Measurements from ENCODE around the gene HACD3.
"Not testable (repeated sequence)": the region's sequence is repeated elsewhere in the genome, so short reads cannot be mapped to it uniquely, and the experiment has no call there.

The HACD3 gene

DNA sequence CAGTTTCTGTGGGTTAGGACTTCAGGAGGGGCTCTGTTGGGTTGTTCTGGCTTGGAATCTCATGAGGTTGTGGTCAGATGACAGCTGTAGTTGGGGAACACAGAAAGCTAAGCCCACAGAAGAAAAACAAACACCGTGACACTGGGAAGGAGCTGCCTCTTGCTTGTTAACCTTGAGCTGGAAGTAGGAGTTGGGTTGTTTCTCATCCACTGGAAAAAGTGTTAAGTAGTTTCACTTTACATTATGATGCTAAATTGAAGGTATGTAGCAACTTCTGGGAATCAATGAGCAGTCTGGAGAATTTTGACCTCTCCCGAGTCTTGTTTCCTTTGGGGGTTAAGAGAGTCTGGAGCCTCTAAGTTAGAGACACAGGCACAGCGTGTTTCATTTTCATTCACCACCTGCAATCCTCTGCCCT, 20.4 kb downstream of the HACD3 start:
- DNase-seq: peak; percentile 34

DNA sequence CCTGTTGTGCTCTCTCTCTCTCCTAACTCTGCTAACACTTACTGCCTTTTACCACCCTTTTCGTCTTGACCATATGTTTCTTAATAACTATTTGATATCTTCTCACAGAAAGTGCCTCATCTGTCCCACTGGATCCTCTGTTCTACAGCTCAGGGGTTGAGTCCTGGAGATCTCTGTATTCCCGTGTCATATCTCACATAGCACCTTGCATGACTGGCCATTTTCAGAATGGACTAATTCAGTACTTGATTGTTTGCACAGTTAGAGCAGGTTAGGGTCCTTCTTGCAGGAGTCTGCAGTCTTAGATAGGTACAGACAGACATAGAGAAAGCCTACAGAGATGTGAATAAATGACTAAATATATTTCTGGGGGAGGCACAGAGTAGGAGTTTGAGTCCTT, 20.9 kb downstream of the HACD3 start:
- DNase-seq: peak; percentile 83

DNA sequence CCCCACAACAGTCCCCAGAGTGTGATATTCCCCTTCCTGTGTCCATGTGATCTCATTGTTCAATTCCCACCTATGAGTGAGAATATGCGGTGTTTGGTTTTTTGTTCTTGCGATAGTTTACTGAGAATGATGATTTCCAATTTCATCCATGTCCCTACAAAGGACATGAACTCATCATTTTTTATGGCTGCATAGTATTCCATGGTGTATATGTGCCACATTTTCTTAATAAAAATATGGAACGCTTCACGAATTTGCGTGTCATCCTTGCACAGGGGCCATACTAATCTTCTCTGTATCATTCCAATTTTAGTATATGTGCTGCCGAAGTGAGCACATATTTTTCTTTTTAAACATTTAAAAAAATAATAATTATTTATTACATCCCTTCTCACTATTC, 22.6 kb downstream of the HACD3 start:
- not testable (repeated sequence) for DNase-seq

DNA sequence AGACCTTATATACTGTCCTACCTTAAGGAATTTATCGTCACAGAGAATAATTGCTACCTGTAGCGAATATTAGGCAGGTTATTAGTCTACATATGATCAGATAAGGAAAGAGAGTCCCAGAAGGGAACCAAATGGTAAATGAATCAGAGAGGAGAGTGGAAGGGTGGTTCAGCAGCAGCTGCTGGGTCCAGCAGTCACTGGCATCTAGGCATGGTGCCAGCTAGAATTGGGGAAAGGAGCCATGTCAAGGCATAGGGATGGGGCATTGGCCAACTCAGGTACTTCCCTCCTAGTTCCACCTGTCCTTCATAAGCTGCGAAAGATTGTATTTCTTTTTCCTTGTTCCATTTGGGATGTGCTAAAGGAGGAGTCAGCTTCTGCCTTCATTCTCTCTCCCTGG, 23.4 kb downstream of the HACD3 start:
- DNase-seq: no peak

DNA sequence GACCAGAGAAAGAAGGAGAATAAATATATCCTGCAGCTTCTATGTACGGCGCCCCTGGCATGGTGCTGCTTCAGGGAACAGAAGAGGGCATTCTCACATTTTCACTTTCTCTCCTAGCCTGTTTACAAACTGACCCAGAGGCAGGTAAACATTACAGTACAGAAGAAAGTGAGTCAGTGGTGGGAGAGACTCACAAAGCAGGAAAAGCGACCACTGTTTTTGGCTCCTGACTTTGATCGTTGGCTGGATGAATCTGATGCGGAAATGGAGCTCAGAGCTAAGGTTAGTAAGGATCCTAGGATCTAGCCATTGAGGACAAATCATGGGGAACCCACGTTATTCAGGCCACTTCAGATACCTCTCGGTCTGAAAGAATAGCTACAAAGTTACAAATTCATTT, 26.4 kb downstream of the HACD3 start:
- no peak for DNase-seq

DNA sequence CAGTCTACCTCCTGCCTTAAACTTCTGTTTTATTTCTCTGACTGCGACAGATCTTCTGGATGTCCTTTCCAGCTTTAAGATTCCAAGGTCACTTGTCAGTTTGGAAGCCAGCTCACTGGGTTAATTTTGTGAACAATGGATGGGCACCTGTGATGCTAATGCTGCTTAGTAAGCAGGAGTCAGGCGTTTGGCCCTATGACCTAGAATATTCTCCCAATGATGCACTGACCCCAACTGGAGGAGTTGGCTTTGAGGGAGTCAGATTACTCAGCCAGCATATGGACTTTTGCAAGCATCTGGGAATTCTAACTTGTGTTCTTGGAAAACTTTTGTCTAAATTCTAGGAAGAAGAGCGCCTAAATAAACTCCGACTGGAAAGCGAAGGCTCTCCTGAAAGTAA, 28.1 kb downstream of the HACD3 start:
- no peak for DNase-seq

DNA sequence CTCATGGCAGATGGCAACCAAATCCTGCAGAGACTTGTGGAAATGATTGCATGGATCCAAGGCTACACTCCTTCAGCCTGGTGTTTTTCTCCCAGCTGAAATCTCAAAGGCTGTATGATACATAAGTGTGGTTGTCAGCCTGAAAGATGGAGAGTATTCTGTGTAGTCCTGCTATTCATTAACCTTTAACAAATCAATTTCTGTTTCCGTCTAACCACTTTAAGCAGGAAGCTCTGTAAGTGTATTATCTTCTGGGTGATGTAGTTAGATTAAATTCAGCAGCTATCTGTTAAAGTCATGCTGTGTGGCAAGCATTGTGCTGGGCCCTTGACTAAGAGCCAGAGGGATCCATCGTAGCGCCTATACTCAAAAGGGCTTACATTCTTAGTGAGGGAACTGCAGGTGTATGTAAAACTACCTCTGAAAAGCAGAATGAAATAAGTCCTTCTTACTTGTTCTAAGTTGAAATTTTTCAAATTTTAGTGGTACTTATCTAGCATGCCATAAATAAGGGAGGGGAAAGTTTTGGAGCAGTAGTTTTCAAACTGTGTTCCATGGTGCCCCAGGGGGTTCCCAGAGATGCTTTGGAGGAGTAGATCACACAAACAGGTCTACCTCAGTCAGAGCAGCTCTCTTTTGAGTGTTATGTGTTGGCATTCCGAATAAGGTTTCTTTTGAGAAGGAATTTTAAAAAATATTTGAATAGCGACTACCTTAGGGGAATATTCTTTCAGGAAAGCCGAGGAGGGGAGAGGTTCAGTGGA, 28.9 kb downstream of the HACD3 start:
- no peak for DNase-seq

DNA sequence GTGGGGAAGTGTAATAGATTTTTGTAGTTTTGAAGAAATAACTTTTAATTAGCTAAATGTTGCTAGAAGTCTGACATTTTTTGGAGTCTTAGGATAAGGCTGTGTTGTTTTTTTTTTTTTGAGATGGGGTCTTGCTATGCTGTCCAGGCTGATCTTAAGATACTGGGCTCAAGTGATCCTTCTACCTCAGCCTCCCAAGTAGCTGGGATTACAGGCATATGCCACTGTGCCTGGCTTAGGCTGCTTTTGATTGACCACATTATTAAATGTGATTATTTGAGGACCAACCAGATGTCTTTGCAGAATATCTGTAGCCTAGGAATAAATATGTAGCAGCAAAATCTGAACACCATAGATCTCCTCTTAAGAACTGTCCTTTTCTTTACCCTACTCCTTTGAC, 29.7 kb downstream of the HACD3 start:
- DNase-seq: no peak

DNA sequence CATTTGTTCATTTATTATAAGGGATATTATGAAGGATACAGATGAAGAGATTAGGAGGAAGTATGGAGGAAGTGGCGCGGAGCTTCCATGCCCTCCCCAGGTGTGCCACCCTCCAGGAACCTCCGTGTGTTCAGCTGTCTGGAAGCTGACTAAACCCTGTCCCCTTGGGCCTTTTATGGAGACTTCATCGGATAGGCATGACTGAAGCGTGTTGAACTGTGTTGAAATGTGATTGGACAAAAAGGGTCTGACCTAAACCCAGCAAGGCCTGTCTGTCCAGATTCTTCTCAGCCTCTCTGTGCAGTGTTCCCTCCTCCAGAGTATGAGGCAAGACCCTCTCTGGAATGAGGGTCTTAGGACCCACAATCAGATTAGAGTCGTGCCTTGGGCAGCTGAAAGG, 31.7 kb downstream of the HACD3 start:
- no peak for DNase-seq

DNA sequence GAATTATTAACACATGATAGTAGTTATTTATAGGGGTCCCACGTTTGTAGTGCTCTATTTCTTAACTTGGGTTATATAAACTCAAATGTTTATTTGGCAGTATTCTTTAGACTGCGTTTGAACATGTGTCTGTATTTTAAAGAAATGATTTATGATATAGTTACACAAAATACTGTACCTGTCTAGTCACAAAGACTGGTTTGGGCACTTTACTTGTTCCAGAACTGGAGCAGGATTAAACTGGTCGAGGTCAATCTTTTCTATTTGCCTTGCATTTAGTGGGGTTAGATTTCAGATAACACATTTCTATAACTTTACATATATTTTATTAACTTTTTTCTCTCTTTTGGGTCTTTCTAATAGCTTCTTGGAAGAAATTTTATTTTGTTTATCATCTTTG, 39.5 kb downstream of the HACD3 start:
- DNase-seq: no peak

DNA sequence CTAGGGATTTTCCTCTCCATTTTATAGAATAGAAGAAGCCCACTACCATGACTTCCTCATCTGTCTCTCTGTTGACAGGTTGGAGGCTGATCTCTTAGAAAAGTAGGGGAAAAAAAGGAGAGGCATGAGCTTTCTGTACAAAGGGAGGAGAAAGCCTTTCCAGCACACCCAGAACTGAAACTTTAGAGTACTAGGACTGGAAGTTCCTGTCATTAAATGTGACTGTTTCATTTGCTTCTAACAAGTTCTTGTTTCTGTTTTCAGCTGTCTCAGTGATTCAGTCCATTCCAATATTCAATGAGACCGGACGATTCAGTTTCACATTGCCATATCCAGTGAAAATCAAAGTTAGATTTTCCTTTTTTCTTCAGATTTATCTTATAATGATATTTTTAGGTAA, 41.7 kb downstream of the HACD3 start:
- no peak for DNase-seq

DNA sequence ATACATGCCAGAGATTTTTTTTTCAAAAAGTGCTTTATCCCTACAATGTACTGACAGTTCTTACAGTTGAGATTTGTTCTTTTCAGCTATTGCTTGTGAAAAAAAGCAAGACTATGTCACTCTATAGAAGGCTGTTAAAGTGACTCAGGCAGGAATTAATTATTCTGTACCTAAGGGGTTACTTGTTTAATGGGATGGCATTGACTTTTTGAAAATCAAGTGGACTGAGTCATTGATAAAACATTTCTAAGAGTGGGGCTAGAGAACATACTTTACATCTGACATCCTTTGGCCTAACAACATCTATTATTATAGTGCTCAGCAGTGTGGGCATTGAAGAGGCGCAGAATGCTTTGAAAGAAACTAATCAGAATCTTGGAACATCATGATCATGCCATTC, 46.4 kb downstream of the HACD3 start:
- no peak for DNase-seq

DNA sequence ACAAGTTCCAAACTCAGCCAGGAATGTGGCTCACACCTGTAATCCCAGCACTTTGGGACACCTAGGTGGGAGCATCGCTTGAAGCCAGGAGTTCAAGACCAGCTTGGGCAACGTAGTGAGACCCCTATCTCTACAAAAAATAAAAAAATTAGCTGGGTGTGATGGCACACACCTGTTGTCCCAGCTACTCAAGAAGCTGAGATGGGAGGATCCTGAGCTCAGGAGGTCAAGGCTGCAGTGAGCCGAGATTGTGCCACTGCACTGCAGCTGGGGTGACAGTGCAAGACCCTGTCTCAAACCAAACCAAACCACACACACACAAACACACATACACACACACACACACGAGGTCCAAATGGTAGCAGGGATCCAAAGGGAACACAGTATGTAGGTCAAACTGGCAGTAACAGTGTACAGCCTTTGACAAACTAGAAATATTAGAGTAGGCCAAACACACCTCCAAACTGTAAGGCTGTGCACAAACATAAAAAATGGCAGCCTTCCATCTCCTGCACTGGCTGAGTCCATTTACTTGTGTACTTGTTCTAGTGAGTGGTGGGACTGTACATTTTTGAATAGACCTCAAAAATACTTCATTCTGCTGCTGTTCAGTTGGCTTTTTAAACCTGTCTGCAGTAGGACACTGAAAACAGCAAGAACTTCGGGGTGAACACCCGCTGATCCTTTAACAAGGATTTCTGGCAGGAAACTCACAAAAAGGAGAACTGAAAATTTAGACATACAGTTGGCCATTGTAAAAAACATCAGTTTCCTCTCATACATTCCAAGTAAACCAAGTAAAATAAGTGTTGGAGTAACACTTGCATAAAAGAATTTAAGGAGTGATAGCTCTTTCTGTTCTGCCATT, 47.1 kb downstream of the HACD3 start:
- no peak for DNase-seq

DNA sequence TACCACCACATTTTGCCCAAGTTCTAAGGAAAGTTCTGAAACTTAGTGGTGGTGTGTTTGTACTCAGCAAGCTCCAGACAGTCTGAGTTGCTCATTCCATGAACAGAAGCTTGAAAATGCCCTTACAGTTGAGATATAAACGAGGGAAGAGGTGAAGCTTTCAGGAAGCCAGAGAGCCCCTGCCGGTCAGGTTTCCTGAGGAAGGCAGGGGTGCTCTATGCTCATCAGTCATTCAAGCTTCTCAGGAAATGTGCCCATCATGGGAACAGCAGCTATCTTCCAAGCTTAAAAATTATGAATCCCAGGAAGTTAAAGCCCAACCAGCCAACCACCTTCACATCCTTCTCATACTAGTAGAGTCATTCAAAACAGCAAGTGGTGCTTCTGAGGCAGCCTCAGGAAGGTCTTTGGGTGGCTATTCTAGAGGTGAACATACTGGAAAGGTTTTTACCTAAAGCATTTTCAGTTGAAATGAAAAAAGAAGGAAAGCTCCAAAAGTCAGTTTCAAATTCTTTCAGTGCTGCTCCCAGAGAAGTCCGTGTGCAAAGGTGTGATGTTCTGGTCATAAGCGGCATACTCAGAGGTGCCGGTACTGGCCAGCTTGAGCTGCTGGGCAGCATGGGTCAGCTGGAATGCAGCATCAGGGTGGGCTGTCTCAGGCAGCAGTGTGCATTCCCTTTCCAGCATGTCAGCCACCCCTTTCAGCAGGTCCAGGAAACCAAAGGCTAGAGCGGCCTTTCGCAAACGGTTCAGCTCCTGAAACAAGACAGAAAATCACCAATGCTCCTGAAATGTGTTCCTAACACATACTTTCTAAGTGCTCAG, 48.9 kb downstream of the HACD3 start:
- no peak for DNase-seq

DNA sequence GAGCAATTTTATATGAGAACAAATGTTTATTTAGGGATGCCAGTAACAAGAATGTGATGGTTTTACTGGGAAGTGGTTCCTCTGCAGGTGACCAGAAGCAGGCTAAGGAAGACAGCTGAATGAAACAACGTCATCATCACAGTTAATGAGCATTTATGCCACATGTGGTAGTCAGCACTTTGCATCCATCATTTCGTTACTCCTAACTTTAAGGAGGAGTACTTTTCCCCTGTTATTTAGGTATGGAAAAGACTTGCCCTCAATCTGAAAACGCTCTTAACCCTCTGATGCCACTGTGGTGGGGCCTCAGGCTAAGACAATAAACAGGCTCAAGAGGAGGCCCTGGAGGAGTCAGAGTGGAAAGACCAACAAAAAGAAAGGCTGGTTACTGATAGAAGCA, 49.5 kb downstream of the HACD3 start:
- DNase-seq: no peak

DNA sequence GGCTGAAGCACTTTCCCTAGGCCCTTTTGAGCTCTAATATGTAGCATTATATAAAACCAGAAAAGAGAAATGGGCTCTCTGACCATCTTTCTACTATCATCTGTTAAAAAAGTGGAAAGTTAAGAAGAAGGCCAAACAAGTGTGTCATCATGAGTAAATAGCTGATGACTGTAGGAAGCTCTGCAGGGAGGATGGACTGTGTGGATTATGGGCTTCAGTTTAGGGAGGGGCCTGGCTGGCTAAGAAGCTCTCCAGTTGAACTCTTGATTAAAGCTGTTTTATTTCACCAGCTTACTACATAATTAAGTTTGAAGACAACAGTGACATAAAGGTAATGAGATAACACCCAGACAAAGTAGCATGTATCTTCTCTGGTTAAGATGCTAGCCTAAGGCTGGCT, 50.0 kb downstream of the HACD3 start:
- no peak for DNase-seq

DNA sequence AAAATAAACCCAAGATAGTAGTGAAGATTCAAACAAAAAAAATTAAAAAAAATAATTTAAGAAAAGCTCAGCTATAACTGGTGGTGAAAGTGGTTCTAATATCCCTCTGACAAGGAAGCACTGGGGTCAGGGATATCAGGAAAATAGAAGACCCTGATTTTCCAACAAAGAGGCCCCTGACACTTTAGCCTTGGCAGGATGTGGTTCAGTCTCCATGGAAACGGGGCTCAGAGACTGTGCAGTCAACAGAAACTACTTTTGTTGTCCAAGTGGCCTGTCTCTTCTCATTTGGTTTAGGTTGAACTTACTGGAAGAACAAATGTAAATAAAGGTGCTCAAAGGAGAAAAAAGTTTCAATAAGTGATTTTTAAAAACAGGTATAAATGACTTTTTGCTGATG, 53.4 kb downstream of the HACD3 start:
- DNase-seq: peak; percentile 53

DNA sequence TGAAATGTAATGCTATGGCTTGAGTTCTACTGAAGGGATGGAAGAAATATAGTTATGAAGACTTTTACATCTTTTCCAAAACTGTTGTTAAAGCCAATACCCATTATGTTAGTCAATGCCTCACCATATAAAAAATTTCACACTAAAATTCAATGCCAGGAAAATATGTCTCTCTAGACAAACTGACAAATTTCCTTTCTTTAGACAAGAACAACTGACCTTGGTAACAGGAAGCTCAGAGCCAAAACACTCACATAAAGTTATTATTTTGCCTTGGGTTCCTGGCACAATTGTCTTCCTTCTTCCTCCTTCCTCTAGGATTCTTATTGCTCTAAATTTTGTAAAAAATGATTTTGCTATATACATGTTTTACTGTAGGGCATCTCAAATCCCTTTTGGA, 54.0 kb downstream of the HACD3 start:
- DNase-seq: no peak

DNA sequence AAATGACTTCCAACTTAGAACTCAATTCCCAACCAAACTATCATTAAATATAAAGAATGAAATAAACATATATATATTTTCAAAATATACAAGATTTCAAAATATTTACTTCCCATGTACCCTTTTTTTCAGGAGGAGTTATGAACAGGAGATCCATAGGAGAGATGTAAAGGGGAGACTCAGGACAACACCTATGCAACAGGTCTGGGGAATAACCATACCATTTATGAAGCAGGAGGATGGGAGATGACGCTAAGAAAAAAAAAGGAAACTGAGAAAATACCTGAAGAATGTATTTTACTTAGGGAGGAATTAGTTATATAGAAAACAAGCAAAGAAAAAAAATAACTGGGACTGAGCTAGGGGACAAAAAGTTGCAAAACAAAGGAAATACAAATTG, 56.8 kb downstream of the HACD3 start:
- no peak for DNase-seq

DNA sequence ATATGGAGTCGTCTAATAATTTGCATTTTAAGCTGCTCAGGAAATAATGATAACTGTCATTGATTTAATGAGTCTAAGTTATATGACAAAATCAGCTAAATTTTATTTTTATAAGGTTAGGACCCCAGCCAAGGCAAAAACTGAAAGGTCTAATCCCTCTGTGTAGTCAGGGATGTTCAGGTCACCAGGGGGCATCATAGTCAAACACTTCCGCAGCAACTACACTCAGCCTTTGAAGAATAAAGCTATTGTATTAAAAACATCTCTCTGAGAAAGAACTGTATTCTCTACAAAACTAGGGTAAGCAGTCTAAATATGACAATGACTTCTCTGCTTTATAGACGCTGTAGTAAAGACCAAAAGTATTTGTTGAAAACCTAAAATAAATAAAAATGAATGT, 65.7 kb downstream of the HACD3 start:
- peak; percentile 50 for DNase-seq

DNA sequence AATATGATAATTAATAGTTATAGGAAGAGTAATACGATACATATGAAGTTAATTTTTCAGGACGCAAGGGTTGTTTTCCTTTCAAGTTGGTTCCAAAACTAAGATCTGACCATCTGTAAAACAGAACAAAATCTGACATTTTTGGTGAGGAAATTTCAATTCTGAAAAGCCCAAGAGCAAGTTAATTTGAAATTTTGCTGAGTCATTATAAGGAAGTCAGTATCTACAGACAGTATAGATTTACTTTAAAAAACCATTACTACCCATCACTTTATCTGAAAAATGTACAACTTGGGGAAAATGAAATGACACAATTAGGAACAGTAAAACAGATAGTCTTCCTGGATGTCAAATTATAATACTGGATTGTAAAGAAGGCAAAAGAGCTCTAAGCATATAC, 68.2 kb downstream of the HACD3 start:
- DNase-seq: no peak

DNA sequence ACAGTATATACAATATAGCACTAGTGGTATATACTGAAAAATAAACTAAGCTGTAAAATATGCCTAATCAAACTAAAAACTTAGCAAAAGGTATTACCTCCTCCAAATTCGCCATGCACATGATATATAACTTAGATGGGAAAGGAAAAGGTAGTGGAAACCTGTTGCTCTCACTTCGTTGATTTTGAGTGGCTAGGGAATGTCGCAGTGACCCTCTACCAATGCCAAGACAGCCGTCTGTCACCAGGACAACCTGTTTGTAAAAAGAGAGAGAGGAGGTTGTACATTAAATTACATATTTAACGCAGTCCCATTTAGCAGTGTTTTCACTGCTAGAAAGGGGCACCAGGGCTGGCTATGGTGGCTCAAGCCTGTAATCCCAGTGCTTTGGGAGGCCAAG, 69.4 kb downstream of the HACD3 start:
- no peak for DNase-seq

DNA sequence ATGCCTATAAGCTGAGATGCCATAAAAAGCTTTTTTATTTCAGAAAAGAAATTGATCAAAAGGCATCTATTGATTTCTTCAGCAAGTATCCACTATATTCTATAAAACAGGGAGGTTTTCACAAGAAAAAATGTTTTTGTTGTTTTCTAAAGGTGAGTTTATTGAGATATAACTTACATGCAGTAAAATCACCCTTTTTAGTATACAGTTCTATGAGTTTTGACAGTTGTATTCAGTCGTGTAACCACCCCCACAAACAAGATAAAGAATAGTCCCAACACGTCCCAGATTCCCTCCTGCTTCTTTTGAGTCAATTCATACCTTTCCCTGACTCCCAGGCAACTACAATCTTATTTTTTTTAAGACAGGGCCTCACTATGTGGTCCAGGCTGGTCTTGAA, 72.9 kb downstream of the HACD3 start:
- no peak for DNase-seq

DNA sequence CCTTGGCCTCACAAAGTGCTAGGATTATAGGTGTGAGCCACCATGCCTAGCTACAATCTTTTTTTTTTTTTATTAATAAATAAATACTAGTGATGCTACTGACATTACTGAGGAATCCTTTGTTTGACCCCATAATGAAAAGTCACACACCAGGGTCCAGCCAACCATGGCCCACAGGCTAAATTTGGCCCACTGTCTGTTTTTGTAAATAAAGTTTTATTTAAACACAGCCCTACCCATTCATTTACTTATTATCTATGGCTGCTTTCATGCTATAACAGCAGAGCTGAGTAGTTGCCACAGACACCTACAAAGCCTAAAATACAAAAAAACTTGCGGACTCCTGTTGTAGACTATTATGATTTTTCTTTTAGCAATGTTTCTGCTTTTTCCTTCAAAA, 73.3 kb downstream of the HACD3 start:
- DNase-seq: no peak

Measured in hematopoietic multipotent progenitor cell treated with erythropoietin and hydrocortisone succinate and interleukin-3 and kit ligand, for 6 days (in vitro differentiated cells).